SU-DHL-6 (cell line): ENCODE data around the gene FFAR3.

Source experiments
- H2AFZ ChIP-seq: fragments of 200-600 bp; sonication (generic); 2 replicates; pipeline ENCODE4 v1.6.1; 2014; ENCODE audit warnings: low read depth, mild to moderate bottlenecking, moderate library complexity, mixed read lengths, antibody characterized with exemption, low read length; ENCODE audit not compliant: severe bottlenecking
- H3F3A ChIP-seq: fragments of 200-600 bp; shearing (Covaris generic); 2 replicates; pipeline ENCODE4 v1.6.0; 2016; ENCODE audit warnings: antibody characterized with exemption, mild to moderate bottlenecking; ENCODE audit not compliant: insufficient read depth
- H3K27ac ChIP-seq: fragments of 200-600 bp; sonication (generic); 2 replicates; pipeline ENCODE4 v1.5.1; 2016; ENCODE audit warnings: low read depth, mild to moderate bottlenecking, low read length, moderate library complexity, mixed read lengths
- H3K27me3 ChIP-seq: fragments of 200-600 bp; sonication (generic), shearing (Covaris generic); 2 replicates; pipeline ENCODE4 v1.6.0; 2014; ENCODE audit warnings: mild to moderate bottlenecking, low read length
- H3K36me3 ChIP-seq: fragments of 200-600 bp; sonication (generic); 2 replicates; pipeline ENCODE4 v1.6.1; 2014; ENCODE audit warnings: mild to moderate bottlenecking, low read length, mixed read lengths
- H3K4me2 ChIP-seq: fragments of 300-600, 200-600 bp; shearing (Covaris generic), sonication (generic); 2 replicates; pipeline ENCODE4 v1.6.0; 2014; ENCODE audit warnings: low read length, low read depth, mild to moderate bottlenecking; ENCODE audit not compliant: poor library complexity, severe bottlenecking
- H3K4me3 ChIP-seq: fragments of 200-600 bp; sonication (generic); 2 replicates; pipeline ENCODE4 v1.5.1; 2014; ENCODE audit warnings: antibody characterized with exemption, low read length, mild to moderate bottlenecking, mixed read lengths; ENCODE audit not compliant: insufficient read depth, poor library complexity, severe bottlenecking
- H3K79me2 ChIP-seq: fragments of 200-600 bp; sonication (generic); 2 replicates; pipeline ENCODE4 v1.6.1; 2014; ENCODE audit warnings: mild to moderate bottlenecking, low read length, moderate library complexity; ENCODE audit not compliant: insufficient read depth
- H3K9ac ChIP-seq: fragments of 200-600 bp; sonication (generic); 2 replicates; pipeline ENCODE4 v1.7.0; 2014; ENCODE audit warnings: mild to moderate bottlenecking, low read length
- H3K9me2 ChIP-seq: fragments of 200-600 bp; sonication (generic); replicated peaks from 2 replicates; pipeline ENCODE4 v1.6.1; 2014; ENCODE audit warnings: low read length; ENCODE audit not compliant: insufficient read depth
- H3K9me3 ChIP-seq: fragments of 200-600 bp; sonication (generic); 2 replicates; pipeline ENCODE4 v1.6.1; 2014; ENCODE audit warnings: low read length, mixed read lengths; ENCODE audit not compliant: insufficient read depth
- H4K20me1 ChIP-seq: fragments of 200-600 bp; sonication (generic); 2 replicates; pipeline ENCODE4 v1.6.1; 2014; ENCODE audit warnings: low read depth, mild to moderate bottlenecking, antibody characterized with exemption, low read length, moderate library complexity, mixed read lengths
- EZH2phosphoT487 ChIP-seq: fragments of 200-600 bp; sonication (generic), shearing (Covaris generic); conservative IDR thresholded peaks from 2 replicates; pipeline ENCODE4 v1.6.1; 2018; ENCODE audit warnings: mild to moderate bottlenecking, antibody characterized with exemption, low read length, moderate library complexity, mixed read lengths
- TF ChIP-seq, protein P1 (sequence below): fragments of 200-600 bp; sonication (generic); IDR thresholded peaks from one replicate; pipeline ENCODE4 v1.5.1; 2017; ENCODE audit warnings: antibody characterized with exemption, mild to moderate bottlenecking, low read length, moderate library complexity; ENCODE audit not compliant: insufficient read depth, poor library complexity, severe bottlenecking

FFAR3 gene

DNA sequence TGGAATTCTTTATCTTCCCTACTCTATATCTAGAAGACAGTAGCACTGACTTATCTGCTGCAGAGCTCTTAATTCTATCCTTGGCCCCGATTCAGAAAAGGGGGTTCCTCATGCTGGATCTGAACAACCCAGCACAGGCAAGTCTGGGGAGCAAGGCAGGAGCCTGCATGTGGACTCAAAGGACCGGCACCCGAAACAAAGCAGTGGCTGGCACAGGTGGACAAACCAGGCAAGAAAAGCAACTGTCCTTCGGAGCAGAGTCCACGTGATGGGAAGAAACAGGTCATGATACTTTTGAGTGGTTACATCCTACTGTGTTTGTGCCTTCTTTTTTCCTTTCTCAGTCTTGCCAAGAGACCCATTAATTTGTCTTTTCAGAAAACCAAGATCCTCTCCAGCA, 50.9 kb downstream of the FFAR3 start:
- Histone ChIP-seq H3K36me3 (no peaks in the 10 kb centered on the region), H3K9me2 (no peaks in the 10 kb centered on the region), H3K9ac (no peak overlapping the region), H3K9me3 (no peaks in the 10 kb centered on the region), H3K27me3 (no peaks in the 10 kb centered on the region), H3K27ac (no peak overlapping the region), H2AFZ (no peak overlapping the region), H4K20me1 (no peaks in the 10 kb centered on the region), H3F3A (no peaks in the 10 kb centered on the region), H3K4me3 (no peak overlapping the region), H3K4me2 (no peak overlapping the region), H3K79me2 (no peaks in the 10 kb centered on the region)
- TF ChIP-seq EZH2phosphoT487, result no peak
- TF ChIP-seq, protein P1, sequence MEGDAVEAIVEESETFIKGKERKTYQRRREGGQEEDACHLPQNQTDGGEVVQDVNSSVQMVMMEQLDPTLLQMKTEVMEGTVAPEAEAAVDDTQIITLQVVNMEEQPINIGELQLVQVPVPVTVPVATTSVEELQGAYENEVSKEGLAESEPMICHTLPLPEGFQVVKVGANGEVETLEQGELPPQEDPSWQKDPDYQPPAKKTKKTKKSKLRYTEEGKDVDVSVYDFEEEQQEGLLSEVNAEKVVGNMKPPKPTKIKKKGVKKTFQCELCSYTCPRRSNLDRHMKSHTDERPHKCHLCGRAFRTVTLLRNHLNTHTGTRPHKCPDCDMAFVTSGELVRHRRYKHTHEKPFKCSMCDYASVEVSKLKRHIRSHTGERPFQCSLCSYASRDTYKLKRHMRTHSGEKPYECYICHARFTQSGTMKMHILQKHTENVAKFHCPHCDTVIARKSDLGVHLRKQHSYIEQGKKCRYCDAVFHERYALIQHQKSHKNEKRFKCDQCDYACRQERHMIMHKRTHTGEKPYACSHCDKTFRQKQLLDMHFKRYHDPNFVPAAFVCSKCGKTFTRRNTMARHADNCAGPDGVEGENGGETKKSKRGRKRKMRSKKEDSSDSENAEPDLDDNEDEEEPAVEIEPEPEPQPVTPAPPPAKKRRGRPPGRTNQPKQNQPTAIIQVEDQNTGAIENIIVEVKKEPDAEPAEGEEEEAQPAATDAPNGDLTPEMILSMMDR, result no peak
